Regular cardiac myocyte (primary cell): ENCODE measurements around the gene STAP1. TPM values are rescaled to one million over a fixed set of nuclear protein-coding genes. Genes with fewer than 3 reads are reported as not detected.

Experiments
- total RNA-seq: library from RNA; depleted of rRNA; stranded (reverse); fragments of >200 nt; gene quantifications from 2 replicates; pipeline ENCODE4 v1.2.3, GENCODE V29; 2014

The STAP1 gene, protein sequence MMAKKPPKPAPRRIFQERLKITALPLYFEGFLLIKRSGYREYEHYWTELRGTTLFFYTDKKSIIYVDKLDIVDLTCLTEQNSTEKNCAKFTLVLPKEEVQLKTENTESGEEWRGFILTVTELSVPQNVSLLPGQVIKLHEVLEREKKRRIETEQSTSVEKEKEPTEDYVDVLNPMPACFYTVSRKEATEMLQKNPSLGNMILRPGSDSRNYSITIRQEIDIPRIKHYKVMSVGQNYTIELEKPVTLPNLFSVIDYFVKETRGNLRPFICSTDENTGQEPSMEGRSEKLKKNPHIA
- total RNA-seq: not detected in 2 replicates

DNA sequence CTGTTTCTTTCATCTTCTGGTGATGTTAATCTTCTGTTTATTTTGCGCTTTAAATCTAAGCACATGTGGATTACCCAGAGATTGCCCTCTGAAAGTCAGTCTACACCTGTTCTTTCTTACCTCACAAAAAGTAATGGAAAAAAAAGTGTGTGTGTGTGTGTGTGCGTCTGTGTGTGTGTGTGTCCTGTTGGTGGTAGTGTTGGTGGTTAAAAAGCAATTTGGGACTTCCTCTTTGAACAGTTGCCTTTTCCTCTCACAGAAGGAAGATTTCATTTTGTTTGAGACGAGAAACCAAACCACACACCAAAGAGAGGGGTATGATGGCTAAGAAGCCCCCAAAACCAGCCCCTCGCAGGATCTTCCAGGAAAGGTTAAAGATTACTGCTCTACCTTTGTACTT, at the start of gene STAP1:
Gene STAP1 (plus strand): TSS at position 235 of the 400 bp plus-strand sequence. CDS start 83 bp downstream, at position 318.

DNA sequence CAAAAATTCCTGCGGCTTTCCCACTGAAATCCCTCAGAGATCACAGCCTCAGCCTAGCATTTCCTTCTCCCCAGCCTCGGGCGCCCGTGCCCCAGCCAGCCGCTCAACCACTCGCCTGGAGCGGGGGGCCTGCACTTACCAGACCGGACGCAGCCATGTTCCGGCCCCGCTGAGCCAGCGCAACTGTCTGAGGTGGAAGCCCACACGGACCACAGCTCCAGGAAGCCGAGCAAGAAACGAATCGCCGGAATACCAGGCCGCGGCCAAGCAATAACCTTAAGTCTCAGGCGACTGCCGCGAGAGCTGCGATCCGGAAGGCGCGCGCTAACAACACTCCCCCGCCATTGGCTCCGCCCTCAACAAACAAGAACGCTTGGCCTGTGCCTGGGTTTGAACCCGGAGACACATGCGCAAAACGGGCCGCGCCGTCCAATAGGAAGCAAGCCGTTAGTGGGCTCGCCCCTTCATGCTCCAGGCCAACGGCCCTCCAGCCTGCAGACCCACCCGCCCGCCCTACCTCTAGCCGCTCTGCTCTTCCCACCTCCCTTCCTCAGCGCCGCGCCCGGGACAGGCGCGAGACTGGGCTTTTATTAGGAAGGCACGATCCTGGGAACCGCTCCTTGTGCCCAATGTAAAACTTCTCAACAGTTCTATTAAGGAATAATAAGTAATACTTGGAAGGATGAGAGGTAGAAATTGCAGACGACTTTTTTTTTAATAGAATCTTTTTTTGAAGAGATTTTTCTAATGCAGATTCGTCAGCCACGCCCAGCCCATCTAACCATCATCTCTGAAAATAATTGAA, 13.1 kb upstream of the STAP1 start, which contains the start of gene CENPC:
Gene CENPC (minus strand): TSS at position 305 of the 805 bp plus-strand sequence. CDS start 148 bp downstream, at position 157.

Other genes starting within 250 kb of the STAP1 start
- gene CENPC, start 13.2 kb upstream of the STAP1 start, total RNA-seq: 7.9 and 10.7 TPM in 2 replicates
- gene UBA6, start 142.4 kb downstream of the STAP1 start, total RNA-seq: 173 and 243 TPM in 2 replicates
- not detected in 2 replicates for gene GNRHR, start 195.7 kb downstream of the STAP1 start, total RNA-seq